ENCODE results near the gene ANKRD28.
"Not testable (repeated sequence)": the region's sequence is repeated elsewhere in the genome, so short reads cannot be mapped to it uniquely, and the experiment has no call there.

The ANKRD28 gene

GRCh38 chr3:15797642-15798303 is at the start of gene ANKRD28:
Gene ANKRD28 (minus strand): TSS chr3:15797979. CDS start chr3:15796521, 1,458 bp downstream.
- FAIRE-seq: peak; percentile 47

GRCh38 chr3:15847239-15847638 is 49.5 kb upstream of the ANKRD28 start:
- no peak for FAIRE-seq

- no peak for FAIRE-seq
Measured at GRCh38 chr3:15846606-15847005, 48.8 kb upstream of the ANKRD28 start.

- no peak for FAIRE-seq
Measured at GRCh38 chr3:15845475-15845874, 47.7 kb upstream of the ANKRD28 start.

- FAIRE-seq: no peak
Measured at GRCh38 chr3:15844889-15845288, 47.1 kb upstream of the ANKRD28 start.

GRCh38 chr3:15841091-15841973 is 43.6 kb upstream of the ANKRD28 start:
- not testable (repeated sequence) for FAIRE-seq

- no peak for FAIRE-seq
Measured at GRCh38 chr3:15839568-15839967, 41.8 kb upstream of the ANKRD28 start.

- FAIRE-seq: no peak
Measured at GRCh38 chr3:15831927-15832326, 34.1 kb upstream of the ANKRD28 start.

GRCh38 chr3:15825016-15825415 is 27.2 kb upstream of the ANKRD28 start:
- no peak for FAIRE-seq

GRCh38 chr3:15823092-15823491 is 25.3 kb upstream of the ANKRD28 start:
- FAIRE-seq: no peak

- FAIRE-seq: no peak
Measured at GRCh38 chr3:15822281-15822680, 24.5 kb upstream of the ANKRD28 start.

GRCh38 chr3:15820911-15821310 is 23.1 kb upstream of the ANKRD28 start:
- no peak for FAIRE-seq

GRCh38 chr3:15819576-15819975 is 21.8 kb upstream of the ANKRD28 start:
- FAIRE-seq: no peak

- FAIRE-seq: no peak
Measured at GRCh38 chr3:15819043-15819442, 21.3 kb upstream of the ANKRD28 start.

- FAIRE-seq: peak; percentile 68
Measured at GRCh38 chr3:15815696-15816095, 17.9 kb upstream of the ANKRD28 start.

GRCh38 chr3:15813079-15813478 is 15.3 kb upstream of the ANKRD28 start:
- FAIRE-seq: not testable (repeated sequence)

- FAIRE-seq: no peak
Measured at GRCh38 chr3:15812183-15812582, 14.4 kb upstream of the ANKRD28 start.

GRCh38 chr3:15810702-15811101 is 12.9 kb upstream of the ANKRD28 start:
- no peak for FAIRE-seq

- FAIRE-seq: no peak
Measured at GRCh38 chr3:15809313-15809712, 11.5 kb upstream of the ANKRD28 start.

GRCh38 chr3:15808679-15809310 is 11.0 kb upstream of the ANKRD28 start:
- FAIRE-seq: no peak

- no peak for FAIRE-seq
Measured at GRCh38 chr3:15805756-15806266, 8.0 kb upstream of the ANKRD28 start.

GRCh38 chr3:15804553-15805095 is 6.8 kb upstream of the ANKRD28 start:
- no peak for FAIRE-seq

GRCh38 chr3:15803921-15804320 is 6.1 kb upstream of the ANKRD28 start:
- FAIRE-seq: no peak

All from colon (tissue), 2 donors.